ENCODE data around the gene COMMD4.
"Not testable (repeated sequence)": the region's sequence is repeated elsewhere in the genome, so short reads cannot be mapped to it uniquely, and the experiment has no call there.

The COMMD4 gene

DNA sequence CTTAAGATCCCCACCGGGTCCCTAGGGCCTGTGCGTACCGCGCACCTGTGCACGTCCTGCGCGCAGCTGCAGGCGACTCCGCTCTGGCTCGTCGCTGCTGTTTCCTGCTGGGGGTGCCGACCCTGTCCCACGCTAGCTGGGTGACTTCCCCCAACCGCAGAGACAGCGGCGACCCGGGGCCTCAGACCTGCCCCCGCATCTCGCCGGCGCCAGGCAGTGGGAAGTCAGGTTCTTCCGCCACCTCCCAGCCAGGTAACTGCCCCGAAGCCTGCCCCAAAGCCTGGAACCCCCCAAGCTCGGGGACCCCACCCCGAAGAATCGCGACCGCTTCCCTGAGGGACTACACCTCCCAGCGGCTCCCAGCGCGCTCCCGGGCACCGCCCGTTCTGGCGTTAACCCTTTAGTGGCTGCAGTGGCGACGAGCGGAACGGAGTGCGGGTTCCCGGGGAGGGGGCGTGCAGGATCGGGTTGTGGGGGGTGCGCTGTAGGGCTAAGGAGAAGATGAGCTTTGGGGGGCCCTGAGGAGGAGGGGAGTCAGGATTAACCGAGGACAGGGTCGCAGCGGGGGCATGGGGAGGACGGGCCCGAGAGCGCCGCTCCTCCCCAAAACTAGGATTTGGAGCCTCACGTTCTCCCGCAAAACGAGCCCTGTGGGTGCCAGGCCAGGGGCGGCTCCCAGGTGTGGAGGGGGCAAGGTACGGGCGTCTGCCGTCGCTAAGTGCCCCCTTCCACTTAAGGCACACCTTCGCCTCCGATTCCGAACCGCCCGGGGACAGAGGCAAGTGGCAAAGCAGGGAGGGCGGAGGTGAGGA is 11.6 kb downstream of the COMMD4 start:
- in situ Hi-C loops (cut with MboI; ENCODE audit: low pct_unique_long_range_greater_than_20kb, low sequenced_read_pairs, unreplicated experiment) = no loop called here
- TF ChIP-seq, protein P1, sequence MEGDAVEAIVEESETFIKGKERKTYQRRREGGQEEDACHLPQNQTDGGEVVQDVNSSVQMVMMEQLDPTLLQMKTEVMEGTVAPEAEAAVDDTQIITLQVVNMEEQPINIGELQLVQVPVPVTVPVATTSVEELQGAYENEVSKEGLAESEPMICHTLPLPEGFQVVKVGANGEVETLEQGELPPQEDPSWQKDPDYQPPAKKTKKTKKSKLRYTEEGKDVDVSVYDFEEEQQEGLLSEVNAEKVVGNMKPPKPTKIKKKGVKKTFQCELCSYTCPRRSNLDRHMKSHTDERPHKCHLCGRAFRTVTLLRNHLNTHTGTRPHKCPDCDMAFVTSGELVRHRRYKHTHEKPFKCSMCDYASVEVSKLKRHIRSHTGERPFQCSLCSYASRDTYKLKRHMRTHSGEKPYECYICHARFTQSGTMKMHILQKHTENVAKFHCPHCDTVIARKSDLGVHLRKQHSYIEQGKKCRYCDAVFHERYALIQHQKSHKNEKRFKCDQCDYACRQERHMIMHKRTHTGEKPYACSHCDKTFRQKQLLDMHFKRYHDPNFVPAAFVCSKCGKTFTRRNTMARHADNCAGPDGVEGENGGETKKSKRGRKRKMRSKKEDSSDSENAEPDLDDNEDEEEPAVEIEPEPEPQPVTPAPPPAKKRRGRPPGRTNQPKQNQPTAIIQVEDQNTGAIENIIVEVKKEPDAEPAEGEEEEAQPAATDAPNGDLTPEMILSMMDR (IDR thresholded peaks at IDR 0.05; ENCODE audit: extremely low read depth, insufficient read depth, missing control alignments) = no peak
- peak; percentile 76 for DNase-seq (ENCODE audit: low spot score)

DNA sequence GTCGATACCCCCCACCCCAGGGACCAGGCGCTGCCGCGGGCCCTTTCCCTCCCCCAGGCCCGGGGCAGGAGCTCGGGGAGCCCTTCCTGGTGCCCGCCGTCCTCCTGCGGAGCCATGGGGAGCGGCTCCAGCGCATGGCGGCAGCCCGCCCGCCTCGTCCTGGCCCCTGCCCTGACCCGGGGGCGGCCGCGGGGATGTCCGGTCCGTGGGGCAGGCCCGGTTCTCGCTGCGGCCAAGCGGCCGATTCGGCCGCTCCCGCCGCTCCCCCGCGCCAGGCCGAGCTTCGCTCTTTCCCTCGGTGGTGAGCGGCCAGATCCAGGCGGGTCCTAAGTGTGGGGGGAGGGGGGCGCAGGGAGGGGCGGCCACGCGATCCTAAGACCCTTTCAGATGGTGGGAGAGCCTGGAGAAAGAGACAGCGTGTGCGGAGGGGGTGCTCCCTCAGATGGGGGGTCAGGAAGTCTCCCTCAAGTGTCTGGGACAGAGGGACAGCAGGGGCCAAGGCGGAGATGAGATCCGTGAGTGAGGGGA is 12.2 kb downstream of the COMMD4 start:
- in situ Hi-C loops (cut with MboI; ENCODE audit: low pct_unique_long_range_greater_than_20kb, low sequenced_read_pairs, unreplicated experiment) = no loop called here
- DNase-seq (ENCODE audit: low spot score) = peak; percentile 55
- TF ChIP-seq, protein P1 (IDR thresholded peaks at IDR 0.05; ENCODE audit: extremely low read depth, insufficient read depth, missing control alignments) = no peak

- in situ Hi-C loops (cut with MboI; ENCODE audit: low pct_unique_long_range_greater_than_20kb, low sequenced_read_pairs, unreplicated experiment) = no loop called here
- TF ChIP-seq, protein P1 (IDR thresholded peaks at IDR 0.05; ENCODE audit: extremely low read depth, insufficient read depth, missing control alignments) = no peak
- peak; percentile 25 for DNase-seq (ENCODE audit: low spot score)
These were observed 12.9 kb downstream of the COMMD4 start for GRCh38 chr15:75348562-75349350.

DNA sequence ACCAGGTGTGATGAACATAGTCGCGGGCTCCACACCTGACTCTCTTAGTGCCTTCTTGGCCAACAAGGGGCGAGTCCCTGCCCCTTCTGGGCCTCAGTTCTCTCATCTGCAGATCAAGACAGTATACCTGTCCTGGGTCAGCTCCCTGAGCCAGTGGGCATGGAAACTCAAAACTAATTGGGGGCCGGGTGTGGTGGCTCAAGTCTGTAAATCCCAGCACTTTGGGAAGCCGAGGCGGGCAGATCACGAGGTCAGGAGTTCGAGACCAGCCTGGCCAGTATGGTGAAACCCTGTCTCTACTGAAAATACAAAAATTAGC is 13.4 kb downstream of the COMMD4 start:
- DNase-seq (ENCODE audit: low spot score); in situ Hi-C loops (cut with MboI; ENCODE audit: low pct_unique_long_range_greater_than_20kb, low sequenced_read_pairs, unreplicated experiment): not testable (repeated sequence)

GRCh38 chr15:75349851-75350588 is 14.2 kb downstream of the COMMD4 start:
- DNase-seq (ENCODE audit: low spot score) = peak; percentile 71
- in situ Hi-C loops (cut with MboI; ENCODE audit: low pct_unique_long_range_greater_than_20kb, low sequenced_read_pairs, unreplicated experiment) = loop anchor here (25.0 kb wide), 1 partner anchor 287 kb away; the partner anchor contains the start of genes IMP3, SNUPN and SNX33
- TF ChIP-seq, protein P1 (IDR thresholded peaks at IDR 0.05; ENCODE audit: extremely low read depth, insufficient read depth, missing control alignments) = no peak

GRCh38 chr15:75350601-75351361 is 14.9 kb downstream of the COMMD4 start:
- no peak for DNase-seq (ENCODE audit: low spot score)
- TF ChIP-seq, protein P1 (IDR thresholded peaks at IDR 0.05; ENCODE audit: extremely low read depth, insufficient read depth, missing control alignments) = no peak
- in situ Hi-C loops (cut with MboI; ENCODE audit: low pct_unique_long_range_greater_than_20kb, low sequenced_read_pairs, unreplicated experiment) = loop anchor here (25.0 kb wide), 1 partner anchor 287 kb away; the partner anchor contains the start of genes IMP3, SNUPN and SNX33

Data from GM13977 (cell line).